ENCODE data around the gene PEPD. TPM values are rescaled to one million over a fixed set of nuclear protein-coding genes. Genes with fewer than 3 reads are reported as not detected.
A peak's percentile ranks its signal among the peaks of the same experiment; 100 is the strongest.

Gene PEPD
- total RNA-seq, 2 donors from 2014 or later = 52.2 to 67.9 TPM

GRCh38 chr19:33505148-33505547, 16.4 kb downstream of the PEPD start:
- Histone ChIP-seq H3K4me3 (ENCODE audit: low read length) (no peak overlapping the region), H3K27ac (ENCODE audit: low read depth, low read length) (peak overlapping the region; percentile 75), H3K9me3 (ENCODE audit: control insufficient read depth, low read length) (no peaks in the 10 kb centered on the region), H3K9ac (ENCODE audit: extremely low read depth, low read length, poor library complexity, severe bottlenecking) (no peak overlapping the region), H3K36me3 (ENCODE audit: control insufficient read depth, insufficient read depth, low read length) (peaks cover 9% of the 10 kb centered on the region), H3K27me3 (ENCODE audit: control insufficient read depth, insufficient read depth, low read length, poor library complexity, severe bottlenecking) (no peaks in the 10 kb centered on the region), H3K4me1 (ENCODE audit: control insufficient read depth, insufficient read depth, low read length) (no peaks in the 10 kb centered on the region)
- no peaks in the 10 kb centered on the region for H3K4me1 Mint-ChIP-seq
- no peaks in the 10 kb centered on the region for H3K9me3 Mint-ChIP-seq
- H3K36me3 Mint-ChIP-seq (ENCODE audit: low read depth) = peaks cover 8% of the 10 kb centered on the region
- TF ChIP-seq CTCF (conservative IDR thresholded peaks at IDR 0.05) = no peak
- no peak overlapping the region for H3K27ac Mint-ChIP-seq
- no peaks in the 10 kb centered on the region for H3K27me3 Mint-ChIP-seq (ENCODE audit: insufficient read depth)
- 90 to 93% methylated on average over 12 to 16 of the region's 16 CpGs for WGBS, 2 experiments (ENCODE audit: insufficient coverage in 1 of 2, insufficient read length in 1 of 2)
- no peak for DNase-seq
- no peak overlapping the region for H3K4me3 Mint-ChIP-seq

GRCh38 chr19:33504058-33504444, 17.5 kb downstream of the PEPD start:
- Mint-ChIP-seq H3K27ac (no peak overlapping the region), H3K36me3 (ENCODE audit: low read depth) (peaks cover 13% of the 10 kb centered on the region), H3K9me3 (no peaks in the 10 kb centered on the region), H3K27me3 (ENCODE audit: insufficient read depth) (no peaks in the 10 kb centered on the region), H3K4me1 (no peaks in the 10 kb centered on the region), H3K4me3 (no peak overlapping the region)
- no peak for TF ChIP-seq CTCF (conservative IDR thresholded peaks at IDR 0.05)
- H3K27me3 ChIP-seq (ENCODE audit: control insufficient read depth, insufficient read depth, low read length, poor library complexity, severe bottlenecking) = no peaks in the 10 kb centered on the region
- H3K36me3 ChIP-seq (ENCODE audit: control insufficient read depth, insufficient read depth, low read length) = peaks cover 4% of the 10 kb centered on the region
- no peak overlapping the region for H3K4me3 ChIP-seq (ENCODE audit: low read length)
- 96 to 100% methylated on average over 2 to 5 of the region's 5 CpGs for WGBS, 2 experiments (ENCODE audit: insufficient coverage in 1 of 2, insufficient read length in 1 of 2)
- no peak overlapping the region for H3K9ac ChIP-seq (ENCODE audit: extremely low read depth, low read length, poor library complexity, severe bottlenecking)
- DNase-seq = no peak
- H3K27ac ChIP-seq (ENCODE audit: low read depth, low read length) = peak overlapping the region; percentile 83
- no peaks in the 10 kb centered on the region for H3K9me3 ChIP-seq (ENCODE audit: control insufficient read depth, low read length)
- no peaks in the 10 kb centered on the region for H3K4me1 ChIP-seq (ENCODE audit: control insufficient read depth, insufficient read depth, low read length)

GRCh38 chr19:33503433-33504057, 18.0 kb downstream of the PEPD start:
- peak overlapping the region; percentile 83 for H3K27ac ChIP-seq (ENCODE audit: low read depth, low read length)
- DNase-seq = no peak

More at GRCh38 chr19:33503433-33504057, 18.0 kb downstream of the PEPD start:
- no peaks in the 10 kb centered on the region for H3K27me3 Mint-ChIP-seq (ENCODE audit: insufficient read depth)
- H3K9me3 Mint-ChIP-seq = no peaks in the 10 kb centered on the region
- H3K27ac Mint-ChIP-seq = no peak overlapping the region
- no peaks in the 10 kb centered on the region for H3K4me1 Mint-ChIP-seq
- no peak overlapping the region for H3K4me3 ChIP-seq (ENCODE audit: low read length)
- H3K4me1 ChIP-seq (ENCODE audit: control insufficient read depth, insufficient read depth, low read length) = no peaks in the 10 kb centered on the region
- peaks cover 16% of the 10 kb centered on the region for H3K36me3 Mint-ChIP-seq (ENCODE audit: low read depth)
- no peak overlapping the region for H3K4me3 Mint-ChIP-seq
- H3K36me3 ChIP-seq (ENCODE audit: control insufficient read depth, insufficient read depth, low read length) = peaks cover 4% of the 10 kb centered on the region
- no peaks in the 10 kb centered on the region for H3K9me3 ChIP-seq (ENCODE audit: control insufficient read depth, low read length)
- no peaks in the 10 kb centered on the region for H3K27me3 ChIP-seq (ENCODE audit: control insufficient read depth, insufficient read depth, low read length, poor library complexity, severe bottlenecking)
- WGBS, 2 experiments (ENCODE audit: insufficient coverage in 1 of 2, insufficient read length in 1 of 2) = 70 to 79% methylated on average over 19 to 21 of the region's 21 CpGs
- TF ChIP-seq CTCF (conservative IDR thresholded peaks at IDR 0.05) = no peak
- H3K9ac ChIP-seq (ENCODE audit: extremely low read depth, low read length, poor library complexity, severe bottlenecking) = no peak overlapping the region

Measured in endodermal cell (in vitro differentiated cells).